ENCODE data around the gene TBC1D20. TPM values are rescaled to one million over a fixed set of nuclear protein-coding genes. Genes with fewer than 3 reads are reported as not detected.

Gene TBC1D20
- total RNA-seq, 1 experiment from 2014 or later = 32.8 TPM

- Histone ChIP-seq H3K4me2 (no peak overlapping the region), H3K4me1 (replicated peaks; ENCODE audit: insufficient read depth) (no peaks in the 10 kb centered on the region), H3K9me2 (ENCODE audit: insufficient read depth) (no peaks in the 10 kb centered on the region), H3F3A (ENCODE audit: insufficient read depth, low read depth) (peaks cover 24% of the 10 kb centered on the region; the same call in 1 of the 2 replicates), H3K9me3 (ENCODE audit: insufficient read depth, low read depth) (no peaks in the 10 kb centered on the region), H3K36me3 (ENCODE audit: low read depth) (peaks cover 41% of the 10 kb centered on the region), H3K4me3 (no peak overlapping the region), H3K27me3 (ENCODE audit: insufficient read depth, low read depth) (no peaks in the 10 kb centered on the region), H4K20me1 (ENCODE audit: insufficient read depth) (peaks cover 79% of the 10 kb centered on the region), H2AFZ (no peak overlapping the region), H3K27ac (no peak overlapping the region), H3K79me2 (ENCODE audit: low read depth) (peaks cover 64% of the 10 kb centered on the region)
- DNase-seq = no peak
- intact Hi-C loops (cut with micrococcal nuclease; ENCODE audit: unreplicated experiment) = no loop called here
- TF ChIP-seq CTCF (conservative IDR thresholded peaks at IDR 0.05) = no peak
- no peak for TF ChIP-seq EZH2 (IDR thresholded peaks at IDR 0.05; ENCODE audit: low read depth)
- no TSS peak for BruUV-seq (replicated peaks)
- CTCF ChIA-PET = no interaction called here
- POLR2A ChIA-PET (ENCODE audit: unreplicated experiment) = no interaction called here
These were observed 45.5 kb upstream of the TBC1D20 start for GRCh38 chr20:507761-508332.

- CTCF ChIA-PET = no interaction called here
- Histone ChIP-seq H4K20me1 (ENCODE audit: insufficient read depth) (peaks cover 72% of the 10 kb centered on the region), H3F3A (ENCODE audit: insufficient read depth, low read depth) (peaks cover 20% of the 10 kb centered on the region; the same call in 1 of the 2 replicates), H3K4me3 (no peak overlapping the region), H3K9me3 (ENCODE audit: insufficient read depth, low read depth) (no peaks in the 10 kb centered on the region), H3K4me2 (no peak overlapping the region), H2AFZ (no peak overlapping the region), H3K27ac (no peak overlapping the region), H3K9me2 (ENCODE audit: insufficient read depth) (no peaks in the 10 kb centered on the region), H3K27me3 (ENCODE audit: insufficient read depth, low read depth) (no peaks in the 10 kb centered on the region), H3K36me3 (ENCODE audit: low read depth) (peaks cover 48% of the 10 kb centered on the region), H3K4me1 (replicated peaks; ENCODE audit: insufficient read depth) (no peaks in the 10 kb centered on the region), H3K79me2 (ENCODE audit: low read depth) (peaks cover 57% of the 10 kb centered on the region)
- intact Hi-C loops (cut with micrococcal nuclease; ENCODE audit: unreplicated experiment) = no loop called here
- no peak for TF ChIP-seq CTCF (conservative IDR thresholded peaks at IDR 0.05)
- TF ChIP-seq EZH2 (IDR thresholded peaks at IDR 0.05; ENCODE audit: low read depth) = no peak
- no peak for DNase-seq
- no TSS peak for BruUV-seq (replicated peaks)
- POLR2A ChIA-PET (ENCODE audit: unreplicated experiment) = no interaction called here
These were observed 44.8 kb upstream of the TBC1D20 start for GRCh38 chr20:507006-507758.

GRCh38 chr20:504632-505075 is 42.3 kb upstream of the TBC1D20 start:
- Histone ChIP-seq H3K27me3 (ENCODE audit: insufficient read depth, low read depth) (no peaks in the 10 kb centered on the region), H3K36me3 (ENCODE audit: low read depth) (peaks cover 67% of the 10 kb centered on the region), H3K4me3 (no peak overlapping the region), H3K4me1 (replicated peaks; ENCODE audit: insufficient read depth) (no peaks in the 10 kb centered on the region), H3F3A (ENCODE audit: insufficient read depth, low read depth) (peaks cover 20% of the 10 kb centered on the region; the same call in 1 of the 2 replicates), H4K20me1 (ENCODE audit: insufficient read depth) (peaks cover 47% of the 10 kb centered on the region), H3K9me2 (ENCODE audit: insufficient read depth) (no peaks in the 10 kb centered on the region), H3K9me3 (ENCODE audit: insufficient read depth, low read depth) (no peaks in the 10 kb centered on the region), H3K27ac (no peak overlapping the region), H3K4me2 (no peak overlapping the region), H2AFZ (no peak overlapping the region), H3K79me2 (ENCODE audit: low read depth) (peaks cover 32% of the 10 kb centered on the region)
- ChIA-PET CTCF (no interaction called here), POLR2A (ENCODE audit: unreplicated experiment) (no interaction called here)
- DNase-seq = no peak
- TF ChIP-seq EZH2 (IDR thresholded peaks at IDR 0.05; ENCODE audit: low read depth) = no peak
- no peak for TF ChIP-seq CTCF (conservative IDR thresholded peaks at IDR 0.05)
- BruUV-seq (replicated peaks) = no TSS peak
- intact Hi-C loops (cut with micrococcal nuclease; ENCODE audit: unreplicated experiment) = no loop called here
